GM19324 (cell line): Measurements from ENCODE around the gene ATP6AP2.

ENCODE experiments used
- ATAC-seq: cut with Tn5 transposase; IDR thresholded peaks from one replicate; pipeline ENCODE4 v1.9.1; 2021; ENCODE audit warnings: mild to moderate bottlenecking, moderate library complexity; ENCODE audit not compliant: unreplicated experiment, low FRiP score

ATP6AP2 gene

DNA sequence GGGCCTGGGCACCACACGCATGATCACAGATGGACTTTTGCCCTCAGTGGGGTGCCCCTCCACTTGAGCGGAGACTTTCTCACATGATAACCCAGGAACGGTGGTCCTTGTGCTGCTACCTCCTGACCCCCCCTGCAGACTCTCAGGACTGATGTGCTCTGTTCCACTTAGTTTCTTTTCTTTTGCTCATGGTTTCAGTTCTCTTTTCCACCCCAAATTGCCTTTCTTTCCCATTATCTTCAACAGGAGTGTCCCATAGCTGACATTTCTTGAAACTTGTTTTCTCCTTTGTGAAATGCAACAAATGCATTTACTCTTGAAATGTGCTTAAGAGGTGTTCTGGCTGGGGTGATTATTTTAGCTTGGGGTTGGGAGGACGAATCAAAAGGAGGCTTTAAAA, 51.4 kb downstream of the ATP6AP2 start:
- no peak for ATAC-seq

DNA sequence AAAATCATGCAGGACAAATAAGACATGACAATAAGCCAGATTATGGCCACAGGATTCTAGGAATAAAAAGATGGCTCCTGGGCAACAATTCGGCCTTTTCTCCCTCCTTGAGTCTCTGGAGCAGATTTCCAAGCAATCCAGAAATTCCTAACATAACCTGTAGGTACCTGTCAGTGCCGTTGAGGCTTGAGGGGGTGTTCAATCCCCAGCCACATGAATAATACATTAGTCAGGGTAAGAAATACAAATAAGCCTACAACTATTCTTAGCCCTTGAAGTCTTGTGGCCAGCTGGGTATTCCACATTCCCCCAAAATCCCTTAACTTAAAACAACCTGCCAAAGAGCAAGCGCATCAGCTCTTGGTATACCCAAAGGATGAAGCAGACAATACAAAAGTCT, 56.9 kb downstream of the ATP6AP2 start:
- ATAC-seq, result no peak

DNA sequence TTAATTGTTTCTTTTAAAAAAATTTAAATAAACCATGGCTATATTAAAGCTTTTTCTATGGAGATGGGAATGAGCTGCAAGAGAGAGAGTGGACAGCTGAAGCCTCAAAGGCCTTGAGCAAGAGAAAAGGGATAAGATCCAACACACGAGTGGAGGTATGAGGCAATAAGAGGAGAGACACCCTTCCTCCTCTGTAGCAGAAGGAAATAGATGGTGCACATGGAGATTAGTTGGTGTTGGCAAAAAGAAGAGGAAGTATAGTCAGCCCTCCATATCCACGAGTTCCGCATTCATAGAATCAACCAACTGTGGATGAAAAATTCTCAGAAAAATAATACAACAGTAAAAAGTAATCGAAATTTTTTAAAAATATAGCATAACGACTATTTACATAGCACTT, 63.4 kb downstream of the ATP6AP2 start:
- no peak for ATAC-seq

DNA sequence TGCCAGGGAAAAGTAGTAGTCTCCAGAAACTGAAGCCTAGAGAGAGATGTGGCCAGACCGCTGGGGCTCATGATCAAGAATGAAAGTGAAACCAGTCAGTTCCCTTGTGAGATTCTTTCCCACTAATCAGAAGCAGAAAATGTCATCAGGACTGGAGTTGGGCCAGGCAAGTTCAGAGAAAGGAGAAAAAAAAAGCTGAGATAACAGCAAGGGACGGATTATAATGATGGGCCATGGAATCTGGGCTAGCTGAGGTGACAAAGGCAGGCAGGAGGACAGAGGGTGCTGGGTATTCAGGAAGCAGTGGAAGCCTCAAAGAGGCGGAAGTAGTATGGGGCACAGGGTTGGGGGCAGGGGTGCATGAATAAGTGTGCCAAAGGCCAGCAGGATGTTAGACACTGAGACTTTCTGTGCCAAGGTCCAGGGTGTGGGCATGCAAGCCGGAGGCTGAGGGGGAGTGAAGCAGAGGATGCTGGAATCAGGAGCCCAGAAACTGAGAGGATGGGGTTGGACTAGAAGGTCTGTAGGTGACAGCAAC, 64.1 kb downstream of the ATP6AP2 start:
- peak; percentile 27 for ATAC-seq

DNA sequence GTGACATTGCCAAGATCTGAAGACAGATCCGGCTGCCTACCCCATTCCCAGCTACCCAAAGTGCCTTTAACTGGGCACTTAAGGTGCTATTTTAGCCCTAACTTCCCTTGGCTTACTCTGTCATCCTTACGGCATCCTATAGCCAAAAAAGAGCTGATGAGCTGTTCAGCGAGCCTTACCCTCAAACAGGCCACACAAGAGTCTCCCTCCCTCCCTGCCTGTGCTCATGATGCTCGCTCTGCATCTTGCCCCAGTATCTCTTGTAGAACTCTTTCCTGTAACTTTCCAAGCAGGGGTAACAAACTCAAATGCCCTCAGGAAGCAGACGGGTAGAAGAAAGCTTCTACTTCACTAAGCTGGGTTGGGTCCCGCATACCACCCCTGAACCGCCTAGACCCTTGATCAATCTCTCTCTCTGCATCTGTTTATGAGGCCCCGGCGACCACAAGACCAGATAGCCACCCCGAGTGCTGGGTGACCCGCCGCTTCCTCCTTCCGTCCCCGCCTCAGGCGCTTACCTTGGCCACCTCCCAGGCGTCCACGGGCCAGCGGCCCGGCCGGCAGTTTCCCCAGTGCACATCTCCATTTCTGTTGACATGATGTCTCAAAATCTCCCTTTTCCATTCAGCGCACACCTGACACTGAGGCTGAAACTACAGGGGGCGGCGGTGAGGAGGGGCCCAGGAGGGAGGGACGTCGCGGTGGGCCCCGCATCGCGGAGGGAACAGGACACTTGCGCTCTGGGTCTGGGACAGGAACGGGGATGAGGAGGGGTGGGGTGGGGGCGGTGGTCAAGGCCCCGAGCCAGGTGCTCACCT, 65.9 kb downstream of the ATP6AP2 start:
- peak; percentile 23 for ATAC-seq

DNA sequence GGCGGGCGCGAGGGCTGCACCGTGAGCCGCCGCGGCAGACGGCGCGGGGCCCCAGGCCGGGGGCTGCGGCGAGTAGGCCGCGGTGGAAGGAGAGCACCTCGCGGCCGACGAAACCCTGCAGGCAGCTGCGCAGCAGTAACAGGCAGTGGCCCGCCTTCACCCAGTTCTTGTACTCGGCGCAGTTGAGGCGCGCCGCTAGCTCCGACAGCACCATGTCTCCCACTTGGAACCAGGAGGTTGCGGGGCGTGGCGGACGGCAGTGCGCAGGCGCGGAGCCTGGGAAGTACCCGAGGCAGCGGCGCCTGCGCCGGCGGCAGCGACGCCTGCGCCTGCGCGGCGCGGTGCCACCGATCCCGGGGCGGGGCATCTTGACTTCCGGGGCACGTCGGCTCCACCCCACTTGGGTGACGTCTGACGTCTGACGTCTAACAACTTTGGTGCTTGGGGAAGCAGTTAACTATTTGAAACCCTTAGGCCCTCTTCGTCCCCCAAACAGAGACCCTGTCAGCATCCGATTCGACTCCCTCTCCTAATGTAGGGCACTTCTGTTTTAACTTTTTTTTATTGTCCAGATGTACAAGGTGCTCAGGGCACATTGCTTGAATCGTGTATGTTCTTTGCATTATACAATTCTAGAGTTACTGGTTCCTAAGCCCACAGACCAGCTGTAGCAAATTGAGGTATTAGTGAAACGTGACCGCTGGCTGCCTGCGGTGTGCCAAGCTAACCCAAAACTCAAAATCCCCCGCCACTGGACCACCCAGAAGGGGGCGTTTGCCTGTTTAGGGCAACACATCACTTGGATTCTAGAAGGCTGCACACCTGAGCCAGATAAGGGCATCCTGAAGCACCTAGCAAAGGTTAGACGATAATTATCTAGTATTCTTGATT, 66.8 kb downstream of the ATP6AP2 start, which contains the start of gene CXorf38:
Gene CXorf38, minus strand, starts transcription at position 255 of the 891 bp plus-strand sequence. Its CDS starts 41 bp downstream, at position 214.
- ATAC-seq, result peak; percentile 88

- no peak for ATAC-seq
Measured at GRCh38 chrX:40651620-40652223, 71.0 kb downstream of the ATP6AP2 start.

GRCh38 chrX:40652664-40653063, 71.9 kb downstream of the ATP6AP2 start:
- ATAC-seq, result no peak

DNA sequence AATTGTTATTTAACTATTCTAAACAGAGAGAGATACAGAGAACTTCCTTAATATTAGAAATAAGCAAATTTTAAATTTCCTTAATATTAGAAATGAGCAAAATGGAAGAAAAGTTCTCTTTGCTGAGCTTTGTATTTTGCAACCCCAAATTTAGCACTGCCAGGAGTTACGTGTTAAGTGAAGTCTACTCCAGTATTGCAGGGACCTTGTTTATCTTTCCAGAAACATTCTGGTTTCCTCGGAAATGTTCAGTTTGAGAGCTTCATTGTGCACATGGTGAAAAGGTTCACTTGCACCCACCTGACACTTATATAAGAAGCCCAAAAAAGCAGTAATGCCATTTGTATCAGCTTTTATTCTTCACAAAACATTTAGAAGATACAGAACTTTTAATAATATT, 72.8 kb downstream of the ATP6AP2 start:
- no peak for ATAC-seq
